A549 (cell line): ENCODE measurements around the gene ZNF134. TPM values are rescaled to one million over a fixed set of nuclear protein-coding genes. Genes with fewer than 3 reads are reported as not detected.
A peak's percentile ranks its signal among the peaks of the same experiment; 100 is the strongest.

Source experiments
- ATAC-seq, 2 experiments: fragments of 200-7000 bp in 1 of 2; fragments of >200 bp in 1 of 2; cut with Nextera tagmentation in 1 of 2; cut with Tn5 transposase in 1 of 2; 3 replicates each; pipeline versions ENCODE4 v1.8.0 to v1.9.1; 2018 to 2020; ENCODE audit warnings: mild to moderate bottlenecking in 1 of 2, moderate library complexity in 1 of 2
- CTCF ChIA-PET: fragments of 300-600 bp; sonication (Branson Sonifier 250); formaldehyde crosslinking; extraction: SDS; loops from one replicate; lab custom pipeline; 2021; ENCODE audit warnings: antibody characterized with exemption, inconsistent platforms; lab: Yijun Ruan, JAX
- POLR2A ChIA-PET: fragments of 350-600 bp; formaldehyde crosslinking; extraction: SDS; loops from one replicate; lab custom pipeline; 2021; ENCODE audit warnings: antibody characterized with exemption, inconsistent platforms; lab: Yijun Ruan, JAX
- DNase-seq, 2 experiments: peaks; one replicate each; pipeline versions ENCODE4 v3.0.0 to v3.0.0-alpha.2; 2011 to 2016; ENCODE audit warnings: low read depth in 1 of 2, low spot score in 1 of 2
- FAIRE-seq: peaks from 2 replicates; lab custom pipeline; 2011; peaks lifted over from hg19 to GRCh38; lab: Jason Lieb, UNC
- H3K27ac ChIP-seq, 2 experiments: fragments of >200 bp; sonication (Bioruptor Twin); formaldehyde crosslinking; 3 replicates each; pipeline ENCODE4 v1.5.1; 2016 to 2017
- H3K4me1 ChIP-seq: fragments of >200 bp; sonication (Bioruptor Twin); formaldehyde crosslinking; 3 replicates; pipeline ENCODE4 v1.6.1; 2016
- H3K4me2 ChIP-seq: fragments of >200 bp; sonication (Bioruptor Twin); formaldehyde crosslinking; 3 replicates; pipeline ENCODE4 v1.6.1; 2016
- H3K4me3 ChIP-seq: fragments of >200 bp; sonication (Bioruptor Twin); formaldehyde crosslinking; 3 replicates; pipeline ENCODE4 v1.5.1; 2016
- H3K9me3 ChIP-seq: fragments of >200 bp; sonication (Bioruptor Twin); formaldehyde crosslinking; 3 replicates; pipeline ENCODE4 v1.6.1; 2016
- BCL3 ChIP-seq: fragments of >200 bp; sonication (Bioruptor Twin); formaldehyde crosslinking; IDR thresholded peaks from 3 replicates; pipeline ENCODE4 v1.6.1; 2016
- CBX2 ChIP-seq: fragments of 200-600 bp; sonication (generic); IDR thresholded peaks from 2 replicates; pipeline ENCODE4 v1.6.1; 2016; ENCODE audit warnings: low read depth, mild to moderate bottlenecking, borderline replicate concordance
- CEBPB ChIP-seq, 2 experiments: fragments of >200 bp in 1 of 2; sonication (Bioruptor Twin) in 1 of 2; formaldehyde crosslinking in 1 of 2; IDR thresholded peaks; 2 replicates each; pipeline ENCODE4 v1.6.1; 2012 to 2016
- CHD2 ChIP-seq: fragments of 150-350 bp; IDR thresholded peaks from 2 replicates; pipeline ENCODE4 v1.6.1; 2014; ENCODE audit warnings: low read length; ENCODE audit not compliant: partially characterized antibody
- E2F6 ChIP-seq: IDR thresholded peaks from 2 replicates; pipeline ENCODE4 v1.6.1; 2012; ENCODE audit warnings: low read depth, borderline replicate concordance
- EHMT2 ChIP-seq: fragments of 200-600 bp; sonication (generic); IDR thresholded peaks from 2 replicates; pipeline ENCODE4 v1.6.1; 2016; ENCODE audit warnings: antibody characterized with exemption, low read depth, mild to moderate bottlenecking, moderate library complexity
- ELK1 ChIP-seq: fragments of 150-350 bp; IDR thresholded peaks from 2 replicates; pipeline ENCODE4 v1.6.1; 2014; ENCODE audit warnings: low read depth, mild to moderate bottlenecking, low read length
- EP300 ChIP-seq, 2 experiments: fragments of >200 bp; sonication (Bioruptor Twin); formaldehyde crosslinking; IDR thresholded peaks; 2 replicates in 1 of 2; 3 replicates in 1 of 2; pipeline ENCODE4 v1.6.1; 2016 to 2017
- ESRRA ChIP-seq: fragments of 150-350 bp; IDR thresholded peaks from 2 replicates; pipeline ENCODE4 v1.6.1; 2014; ENCODE audit warnings: mild to moderate bottlenecking, low read length, borderline replicate concordance
- FOSL2 ChIP-seq, 2 experiments: fragments of 450-650 bp in 1 of 2; fragments of >200 bp in 1 of 2; sonication (Bioruptor Twin) in 1 of 2; formaldehyde crosslinking; IDR thresholded peaks; 2 replicates each; pipeline versions ENCODE4 v1.5.0 to v1.6.1; 2016 to 2020; ENCODE audit warnings: mild to moderate bottlenecking in 1 of 2, moderate library complexity in 1 of 2
- GATA3 ChIP-seq: IDR thresholded peaks from 2 replicates; pipeline ENCODE4 v1.6.1; 2012; ENCODE audit warnings: borderline replicate concordance
- HOXA7 ChIP-seq: fragments of 250-450 bp; sonication (Bioruptor Pico); IDR thresholded peaks from 2 replicates; pipeline ENCODE4 v1.5.0; 2020; ENCODE audit warnings: mild to moderate bottlenecking, moderate library complexity
- JUN ChIP-seq, 2 experiments: fragments of >200 bp; sonication (Bioruptor Twin); formaldehyde crosslinking; IDR thresholded peaks; 2 replicates in 1 of 2; 3 replicates in 1 of 2; pipeline ENCODE4 v1.6.1; 2016 to 2017
- KDM1A ChIP-seq: fragments of 200-600 bp; sonication (generic); IDR thresholded peaks from 2 replicates; pipeline ENCODE4 v1.6.1; 2016; ENCODE audit warnings: low read depth, mild to moderate bottlenecking
- MAX ChIP-seq: IDR thresholded peaks from 2 replicates; pipeline ENCODE4 v1.6.1; 2012
- NR3C1 ChIP-seq: fragments of >200 bp; sonication (Bioruptor Twin); formaldehyde crosslinking; IDR thresholded peaks from 3 replicates; pipeline ENCODE4 v1.6.1; 2017
- POLR2A ChIP-seq: IDR thresholded peaks from 2 replicates; pipeline ENCODE4 v1.6.1; 2012; ENCODE audit warnings: mild to moderate bottlenecking, low read length
- POLR2AphosphoS2 ChIP-seq: conservative IDR thresholded peaks from 2 replicates; pipeline ENCODE4 v1.6.1; 2012; ENCODE audit warnings: low read length, improper control_type of control experiment, inconsistent platforms
- RCOR1 ChIP-seq: fragments of 150-350 bp; IDR thresholded peaks from 2 replicates; pipeline ENCODE4 v1.6.1; 2014; ENCODE audit warnings: antibody characterized with exemption, low read length, low read depth
- RFX5 ChIP-seq: fragments of 450-650 bp; IDR thresholded peaks from 2 replicates; pipeline ENCODE4 v1.7.1; 2014; ENCODE audit warnings: antibody characterized with exemption, mild to moderate bottlenecking, moderate library complexity
- RNF2 ChIP-seq: fragments of 200-600 bp; sonication (generic); IDR thresholded peaks from 2 replicates; pipeline ENCODE4 v1.6.1; 2016; ENCODE audit warnings: low read depth, mild to moderate bottlenecking, antibody characterized with exemption, moderate library complexity, borderline replicate concordance
- SMC3 ChIP-seq: fragments of >200 bp; sonication (Bioruptor Twin); formaldehyde crosslinking; IDR thresholded peaks from 3 replicates; pipeline ENCODE4 v1.6.1; 2018; ENCODE audit warnings: inconsistent platforms
- TFCP2L1 ChIP-seq: fragments of 250-450 bp; sonication (Bioruptor Pico); IDR thresholded peaks from 2 replicates; pipeline ENCODE4 v1.5.0; 2021; ENCODE audit warnings: mild to moderate bottlenecking
- ZSCAN20 ChIP-seq: fragments of 250-450 bp; sonication (Bioruptor Pico); IDR thresholded peaks from 2 replicates; pipeline ENCODE4 v1.8.0; 2022; ENCODE audit warnings: mild to moderate bottlenecking, moderate library complexity
- WGBS: methylation state at CpG from one replicate; pipeline ENCODE4 v1.1.6; 2017; ENCODE audit errors: missing lambda C conversion rate; 5-methylcytosine and 5-hydroxymethylcytosine counted together
- polyA plus RNA-seq, 4 experiments: library from polyadenylated mRNA; depleted of rRNA in 3 of 4; stranded (reverse); fragments of >200 nt; fragmentation: RNase III in 1 of 4; extraction: RNeasy Plus Mini Kit Qiagen cat#74134 plus additional on column Dnase treatment in 1 of 4; gene quantifications; 2 replicates in 3 of 4; 3 replicates in 1 of 4; pipeline ENCODE4 v1.2.3, GENCODE V29; 2011 to 2017

The ZNF134 gene
- polyA plus RNA-seq, 2 of the 4 experiments (the other 2 are of a cell fraction), result 9.1 to 9.2 TPM

GRCh38 chr19:57664269-57665127 is 50.5 kb downstream of the ZNF134 start:
- FAIRE-seq (no peak), ATAC-seq (peak; percentile 93 to 95), DNase-seq (peak in 1 of 2 experiments; percentile 33)
- peak overlapping the region; percentile 66 for H3K4me2 ChIP-seq
- TF ChIP-seq MAX (0 out of 2 replicates have a peak, but pooled peaks have one; percentile 31), JUN (IDR thresholded peaks at IDR 0.05) (no peak), ESRRA (no peak), RFX5 (no peak), HOXA7 (CRISPR knock-in tag) (no peak), GATA3 (no peak), RNF2 (no peak), CHD2 (no peak), KDM1A (no peak), POLR2AphosphoS2 (no peak), E2F6 (peak; percentile 56; the same call in 1 of the 2 replicates), NR3C1 (no peak), BCL3 (no peak), CEBPB (IDR thresholded peaks at IDR 0.05) (no peak), CBX2 (no peak)
- WGBS, result 6% methylated on average over 61 of the region's 64 CpGs
- H3K4me3 ChIP-seq, result peak overlapping the region; percentile 56
- ChIA-PET CTCF (interaction anchor here (0.6 to 1.7 kb wide), 4 partner anchors 12 to 481 kb away, joined by 3 to 7 read pairs (median 4); partner anchors contain the start of gene ZNF551), POLR2A (interaction anchor here (1.1 kb wide), 1 partner anchor 50 kb away, joined by 3 read pairs; the partner anchor contains the start of gene ZNF134)
- peaks cover 77% of the 10 kb centered on the region for H3K9me3 ChIP-seq
- peak overlapping the region; percentile 2 to 80; a peak in 4 of 6 replicates for H3K27ac ChIP-seq
- H3K4me1 ChIP-seq, result no peaks in the 10 kb centered on the region

- Histone ChIP-seq H3K27ac (no peak overlapping the region), H3K4me1 (no peaks in the 10 kb centered on the region), H3K4me2 (no peak overlapping the region; the same call in 2 of the 3 replicates), H3K9me3 (peaks cover 72% of the 10 kb centered on the region), H3K4me3 (no peak overlapping the region; the same call in 2 of the 3 replicates)
- no peak for DNase-seq
- no peak for FAIRE-seq
- ChIA-PET POLR2A (interaction anchor here (1.1 kb wide), 1 partner anchor 51 kb away, joined by 3 read pairs; the partner anchor contains the start of gene ZNF134), CTCF (interaction anchor here (1.7 kb wide), 2 partner anchors 16 to 20 kb away, joined by 4 to 7 read pairs; partner anchors contain the start of gene ZNF551)
- ATAC-seq, result no peak
- 43% methylated on average over 9 of the region's 9 CpGs for WGBS
- no peak for TF ChIP-seq POLR2A
- TF ChIP-seq FOSL2 (IDR thresholded peaks at IDR 0.05), result no peak
- TF ChIP-seq FOSL2 (CRISPR knock-in tag; IDR thresholded peaks at IDR 0.05), result no peak
Measured at GRCh38 chr19:57665261-57665806, 51.3 kb downstream of the ZNF134 start.

- ATAC-seq (no peak), DNase-seq (no peak), FAIRE-seq (no peak)
- 24% methylated on average over 1 of the region's 1 CpG for WGBS
- ChIA-PET CTCF (no interaction called here), POLR2A (no interaction called here)
- Histone ChIP-seq H3K4me3 (no peak overlapping the region), H3K9me3 (peaks cover 72% of the 10 kb centered on the region), H3K4me2 (no peak overlapping the region), H3K4me1 (no peaks in the 10 kb centered on the region), H3K27ac (no peak overlapping the region)
- TF ChIP-seq ELK1, result no peak
- TF ChIP-seq EP300 (IDR thresholded peaks at IDR 0.05), result no peak
- no peak for TF ChIP-seq EHMT2
- TF ChIP-seq NR3C1, result no peak
- TF ChIP-seq KDM1A, result no peak
- TF ChIP-seq RCOR1, result no peak
- TF ChIP-seq TFCP2L1, result no peak
- TF ChIP-seq SMC3, result no peak
- no peak for TF ChIP-seq BCL3
- no peak for TF ChIP-seq ZSCAN20 (CRISPR knock-in tag)
Measured at GRCh38 chr19:57667228-57667627, 53.2 kb downstream of the ZNF134 start.
